Tibial artery (tissue), 4 donors: ENCODE data around the gene DNER.

ENCODE experiments used
- DNase-seq, 2 donors: peaks; one replicate each; pipeline ENCODE4 v3.0.0-alpha.2; 2019
- H3K27ac ChIP-seq, 2 donors: fragments of 200-600 bp; sonication (generic) in 1 of 2; 1 replicate in 1 of 2; 2 replicates in 1 of 2; pipeline ENCODE4 v1.5.1; 2018 to 2019; ENCODE audit warnings: mild to moderate bottlenecking in 1 of 2
- H3K27me3 ChIP-seq, 2 donors: fragments of 200-600 bp; sonication (generic) in 1 of 2; one replicate each; pipeline versions ENCODE4 v1.5.1 to v1.6.0; 2016 to 2019
- H3K36me3 ChIP-seq, 3 donors: fragments of 200-600 bp; sonication (generic) in 2 of 3; one replicate each; pipeline ENCODE4 v1.5.1; 2016 to 2019; ENCODE audit warnings: mild to moderate bottlenecking in 2 of 3
- H3K4me1 ChIP-seq, 4 donors: fragments of 200-600 bp; sonication (generic) in 2 of 4; 1 replicate in 3 of 4; 2 replicates in 1 of 4; pipeline ENCODE4 v1.5.1; 2016 to 2019
- H3K4me3 ChIP-seq, 2 donors: fragments of 200-600 bp; sonication (generic) in 1 of 2; 1 replicate in 1 of 2; 2 replicates in 1 of 2; pipeline ENCODE4 v1.5.1; 2018 to 2019; ENCODE audit warnings: mild to moderate bottlenecking in 2 of 2
- H3K9me3 ChIP-seq, 3 donors: fragments of 200-600 bp; sonication (generic) in 1 of 3; one replicate each; pipeline ENCODE4 v1.5.1; 2016 to 2019
- intact Hi-C: fragments of 100-400 bp; cut with DNase I; formaldehyde crosslinking; loops from one replicate; pipeline ENCODE4 v1.15.0; 2023; ENCODE audit warnings: low total_unique reads
- TF ChIP-seq, protein P1 (sequence below), 2 experiments: fragments of 200-600 bp in 1 of 2; fragments of 450-650 bp in 1 of 2; IDR thresholded peaks; one replicate each; pipeline ENCODE4 v1.5.1; 2017 to 2019; ENCODE audit warnings: antibody characterized with exemption in 2 of 2, mild to moderate bottlenecking in 1 of 2, moderate library complexity in 1 of 2

The DNER gene

DNA sequence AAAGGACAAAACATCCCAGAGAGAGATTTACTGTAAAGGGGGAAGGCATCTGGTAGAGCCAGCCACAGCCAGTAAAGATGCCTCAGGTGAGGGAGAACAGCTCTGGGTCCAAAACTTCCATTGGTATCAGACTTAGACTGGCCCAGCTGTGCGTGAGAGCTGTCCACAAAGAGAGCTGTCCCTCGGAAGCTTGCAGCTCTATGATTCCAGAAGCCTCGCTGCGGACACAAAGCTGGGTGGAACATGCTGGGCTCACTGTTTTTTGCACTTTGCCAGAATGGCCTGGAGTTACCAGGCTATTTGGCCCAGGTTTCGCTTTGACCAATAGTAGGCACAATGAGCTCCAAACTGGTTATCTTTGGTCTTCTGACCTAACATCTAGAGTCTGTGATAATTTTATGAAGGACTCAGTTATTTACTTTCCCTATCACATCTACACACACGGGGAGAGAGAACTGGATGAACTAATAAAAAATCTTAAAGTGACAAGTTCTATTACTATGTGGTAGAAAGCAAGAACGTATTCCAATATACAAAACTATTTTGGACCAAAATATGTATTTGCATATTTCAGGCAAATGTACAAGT, 101.9 kb downstream of the DNER start:
- no peaks in the 10 kb centered on the region for H3K9me3 ChIP-seq
- no peaks in the 10 kb centered on the region for H3K36me3 ChIP-seq
- H3K4me3 ChIP-seq: no peak overlapping the region
- DNase-seq: no peak
- intact Hi-C loops: no loop called here
- no peaks in the 10 kb centered on the region for H3K4me1 ChIP-seq
- H3K27ac ChIP-seq: no peak overlapping the region
- TF ChIP-seq, protein P1, sequence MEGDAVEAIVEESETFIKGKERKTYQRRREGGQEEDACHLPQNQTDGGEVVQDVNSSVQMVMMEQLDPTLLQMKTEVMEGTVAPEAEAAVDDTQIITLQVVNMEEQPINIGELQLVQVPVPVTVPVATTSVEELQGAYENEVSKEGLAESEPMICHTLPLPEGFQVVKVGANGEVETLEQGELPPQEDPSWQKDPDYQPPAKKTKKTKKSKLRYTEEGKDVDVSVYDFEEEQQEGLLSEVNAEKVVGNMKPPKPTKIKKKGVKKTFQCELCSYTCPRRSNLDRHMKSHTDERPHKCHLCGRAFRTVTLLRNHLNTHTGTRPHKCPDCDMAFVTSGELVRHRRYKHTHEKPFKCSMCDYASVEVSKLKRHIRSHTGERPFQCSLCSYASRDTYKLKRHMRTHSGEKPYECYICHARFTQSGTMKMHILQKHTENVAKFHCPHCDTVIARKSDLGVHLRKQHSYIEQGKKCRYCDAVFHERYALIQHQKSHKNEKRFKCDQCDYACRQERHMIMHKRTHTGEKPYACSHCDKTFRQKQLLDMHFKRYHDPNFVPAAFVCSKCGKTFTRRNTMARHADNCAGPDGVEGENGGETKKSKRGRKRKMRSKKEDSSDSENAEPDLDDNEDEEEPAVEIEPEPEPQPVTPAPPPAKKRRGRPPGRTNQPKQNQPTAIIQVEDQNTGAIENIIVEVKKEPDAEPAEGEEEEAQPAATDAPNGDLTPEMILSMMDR (IDR thresholded peaks at IDR 0.05): no peak
- H3K27me3 ChIP-seq: no peaks in the 10 kb centered on the region

GRCh38 chr2:229611360-229611759, 103.0 kb downstream of the DNER start:
- DNase-seq: no peak
- H3K27ac ChIP-seq: no peak overlapping the region
- no peak overlapping the region for H3K4me3 ChIP-seq
- no peaks in the 10 kb centered on the region for H3K4me1 ChIP-seq
- no peaks in the 10 kb centered on the region for H3K9me3 ChIP-seq
- TF ChIP-seq, protein P1 (IDR thresholded peaks at IDR 0.05): no peak
- no peaks in the 10 kb centered on the region for H3K27me3 ChIP-seq
- no peaks in the 10 kb centered on the region for H3K36me3 ChIP-seq
- intact Hi-C loops: no loop called here

DNA sequence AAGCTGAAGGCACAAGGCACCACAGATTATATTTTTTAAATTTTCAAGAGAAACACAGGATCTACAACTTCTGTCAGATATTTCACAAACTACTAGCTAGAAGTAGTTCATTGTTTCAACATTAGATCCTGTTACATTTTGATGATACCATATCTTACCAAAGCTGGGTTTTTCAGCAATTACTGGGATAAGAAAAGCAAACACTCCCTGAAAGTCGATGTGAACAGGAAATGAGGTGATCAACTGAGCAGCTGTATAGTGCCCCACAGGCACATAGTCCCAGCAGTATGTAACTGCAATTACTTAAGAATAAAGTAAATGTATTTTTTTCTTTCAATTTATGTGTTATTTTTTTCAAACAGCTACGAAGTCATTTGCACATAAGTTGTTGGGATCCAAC, 103.5 kb downstream of the DNER start:
- Histone ChIP-seq H3K36me3 (no peaks in the 10 kb centered on the region), H3K4me1 (no peaks in the 10 kb centered on the region), H3K4me3 (no peak overlapping the region), H3K27ac (no peak overlapping the region), H3K9me3 (no peaks in the 10 kb centered on the region), H3K27me3 (no peaks in the 10 kb centered on the region)
- no peak for DNase-seq
- TF ChIP-seq, protein P1 (IDR thresholded peaks at IDR 0.05): no peak
- intact Hi-C loops: no loop called here

DNA sequence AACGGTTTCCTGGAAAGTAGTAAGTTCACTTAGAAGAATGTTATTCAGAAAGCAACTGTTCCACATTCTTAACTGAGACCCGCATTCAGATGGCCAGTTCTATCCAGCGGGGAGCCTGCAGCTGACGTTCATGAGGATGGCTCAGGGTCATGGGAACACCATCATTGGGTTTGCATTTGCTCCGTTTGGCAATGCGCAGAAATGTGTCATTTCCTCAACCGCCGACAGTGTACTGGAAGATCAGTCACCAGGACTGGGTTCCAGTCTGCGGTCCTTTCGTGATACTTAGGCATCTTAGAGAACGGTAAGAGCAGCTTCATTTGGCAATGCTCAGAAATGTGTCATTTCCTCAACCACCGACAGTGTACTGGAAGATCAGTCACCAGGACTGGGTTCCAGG, 104.0 kb downstream of the DNER start:
- intact Hi-C loops: no loop called here
- Histone ChIP-seq H3K27ac (no peak overlapping the region), H3K4me1 (no peaks in the 10 kb centered on the region), H3K4me3 (no peak overlapping the region), H3K36me3 (no peaks in the 10 kb centered on the region), H3K9me3 (no peaks in the 10 kb centered on the region), H3K27me3 (no peaks in the 10 kb centered on the region)
- TF ChIP-seq, protein P1 (IDR thresholded peaks at IDR 0.05): no peak
- no peak for DNase-seq

GRCh38 chr2:229601936-229602335, 112.4 kb downstream of the DNER start:
- no peaks in the 10 kb centered on the region for H3K4me1 ChIP-seq
- no peak for DNase-seq
- H3K9me3 ChIP-seq: no peaks in the 10 kb centered on the region
- H3K4me3 ChIP-seq: no peak overlapping the region
- intact Hi-C loops: no loop called here
- H3K36me3 ChIP-seq: no peaks in the 10 kb centered on the region
- H3K27me3 ChIP-seq: no peaks in the 10 kb centered on the region
- TF ChIP-seq, protein P1 (IDR thresholded peaks at IDR 0.05): no peak
- no peak overlapping the region for H3K27ac ChIP-seq

DNA sequence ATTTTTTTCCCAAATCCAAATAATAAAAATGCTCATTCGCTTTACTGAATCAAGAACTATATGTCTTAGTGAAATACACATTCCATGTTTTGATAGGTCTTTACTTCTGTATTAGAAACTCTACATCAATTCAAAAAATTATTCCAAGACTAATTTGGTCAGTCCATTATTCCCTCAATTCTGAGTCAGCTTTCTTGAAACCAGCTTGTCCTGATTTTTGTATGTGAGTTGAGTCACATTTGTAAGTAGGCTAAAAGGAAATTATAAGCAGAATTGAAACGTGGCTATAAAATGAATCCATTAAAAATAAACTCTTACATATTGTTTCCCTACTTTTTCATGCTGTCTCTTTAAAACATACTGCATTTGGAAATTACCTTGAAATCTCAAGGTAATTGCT, 113.0 kb downstream of the DNER start:
- Histone ChIP-seq H3K4me1 (no peaks in the 10 kb centered on the region), H3K4me3 (no peak overlapping the region), H3K9me3 (no peaks in the 10 kb centered on the region), H3K36me3 (no peaks in the 10 kb centered on the region), H3K27ac (no peak overlapping the region), H3K27me3 (no peaks in the 10 kb centered on the region)
- intact Hi-C loops: no loop called here
- no peak for DNase-seq
- TF ChIP-seq, protein P1 (IDR thresholded peaks at IDR 0.05): no peak
